HepG2 (cell line): Measurements from ENCODE around the gene RAD21L1. TPM values are rescaled to one million over a fixed set of nuclear protein-coding genes. Genes with fewer than 3 reads are reported as not detected.

Experiments
- ATAC-seq: fragments of 200-7000 bp; cut with Tn5 transposase; 3 replicates; pipeline ENCODE4 v1.9.1; 2020; ENCODE audit warnings: mild to moderate bottlenecking, moderate library complexity
- BruUV-seq: library from RNA; stranded (reverse); fragments of 400-500 nt; replicated peaks from 2 replicates; lab custom pipeline; 2021; lab: Mats Ljungman, UMichigan
- CTCF ChIA-PET: fragments of 300-600 bp; formaldehyde crosslinking; extraction: SDS; loops from one replicate; lab custom pipeline; 2021; ENCODE audit warnings: low total read pairs, inconsistent platforms, low intra/inter-chr PET ratio; lab: Yijun Ruan, JAX
- POLR2A ChIA-PET: fragments of 350-600 bp; sonication (Branson Sonifier 250); formaldehyde crosslinking; loops from one replicate; lab custom pipeline; 2020; ENCODE audit warnings: antibody characterized with exemption, inconsistent platforms; lab: Yijun Ruan, JAX
- DNase-seq: peaks from one replicate; pipeline ENCODE4 v3.0.0-alpha.2; 2015; ENCODE audit warnings: low spot score
- FAIRE-seq: peaks from 3 replicates; lab custom pipeline; 2011; peaks lifted over from hg19 to GRCh38; lab: Jason Lieb, UNC
- H2AFZ ChIP-seq: one replicate; pipeline ENCODE4 v1.6.1; 2011; ENCODE audit warnings: low read length, inconsistent platforms
- H3K27ac ChIP-seq: fragments of 300-600 bp; 3 replicates; pipeline ENCODE4 v1.8.0; 2011; ENCODE audit warnings: mixed run types, mild to moderate bottlenecking, mixed read lengths, low read length, inconsistent platforms; ENCODE audit not compliant: insufficient read depth; ENCODE audit errors: extremely low read length
- H3K27me3 ChIP-seq, 2 experiments: fragments of 200-600 bp in 1 of 2; 2 replicates in 1 of 2; 3 replicates in 1 of 2; pipeline versions ENCODE4 v1.6.0 to v1.8.0; 2011; ENCODE audit warnings: low read length in 2 of 2, mild to moderate bottlenecking in 2 of 2, moderate library complexity in 2 of 2, inconsistent platforms in 1 of 2; ENCODE audit not compliant: insufficient read depth in 2 of 2, control insufficient read depth in 1 of 2
- H3K36me3 ChIP-seq, 2 experiments: fragments of 200-600 bp in 1 of 2; replicated peaks in 1 of 2; 2 replicates in 1 of 2; 3 replicates in 1 of 2; pipeline versions ENCODE4 v1.5.1 to v1.8.0; 2011; ENCODE audit warnings: low read length in 2 of 2, inconsistent platforms in 1 of 2; ENCODE audit not compliant: insufficient read depth in 2 of 2, control insufficient read depth in 1 of 2
- H3K4me1 ChIP-seq: 2 replicates; pipeline ENCODE4 v1.5.1; 2012; ENCODE audit warnings: low read length, inconsistent platforms; ENCODE audit not compliant: insufficient read depth
- H3K4me2 ChIP-seq: 2 replicates; pipeline ENCODE4 v1.6.0; 2011; ENCODE audit warnings: low read depth, low read length, inconsistent platforms
- H3K4me3 ChIP-seq, 3 experiments: fragments of 200-600 bp in 1 of 3; sonication (generic), shearing (Covaris generic) in 1 of 3; replicated peaks in 1 of 3; 2 replicates each; pipeline ENCODE4 v1.5.1; 2011 to 2016; ENCODE audit warnings: low read length in 3 of 3, inconsistent platforms in 2 of 3, low read depth in 2 of 3, mild to moderate bottlenecking in 2 of 3, control low read depth in 1 of 3, mixed read lengths in 1 of 3; ENCODE audit not compliant: insufficient read depth in 1 of 3
- H3K79me2 ChIP-seq: one replicate; pipeline ENCODE4 v1.6.1; 2011; ENCODE audit warnings: low read length, inconsistent platforms; ENCODE audit not compliant: insufficient read depth
- H3K9ac ChIP-seq: 2 replicates; pipeline ENCODE4 v1.6.0; 2011; ENCODE audit warnings: mild to moderate bottlenecking, low read depth, low read length, inconsistent platforms; ENCODE audit not compliant: insufficient read depth
- H3K9me3 ChIP-seq: 2 replicates; pipeline ENCODE4 v1.5.1; 2012; ENCODE audit warnings: mild to moderate bottlenecking, low read length
- H4K20me1 ChIP-seq: 2 replicates; pipeline ENCODE4 v1.6.0; 2011; ENCODE audit warnings: inconsistent platforms, mild to moderate bottlenecking, low read length, moderate library complexity; ENCODE audit not compliant: insufficient read depth
- HDAC6 ChIP-seq: fragments of 200-600 bp; sonication (generic); IDR thresholded peaks from 2 replicates; pipeline ENCODE4 v1.7.0; 2017; ENCODE audit warnings: mild to moderate bottlenecking, antibody characterized with exemption, low read length, low read depth
- HES4 ChIP-seq: sonication (generic); formaldehyde crosslinking; IDR thresholded peaks from 2 replicates; pipeline ENCODE4 v1.9.0; 2021; ENCODE audit warnings: mild to moderate bottlenecking, missing genetic modification reagents, borderline replicate concordance
- MLLT10 ChIP-seq: sonication (generic); formaldehyde crosslinking; IDR thresholded peaks from 2 replicates; pipeline ENCODE4 v1.4.0; 2020; ENCODE audit warnings: missing genetic modification reagents
- RFX5 ChIP-seq: IDR thresholded peaks from 2 replicates; pipeline ENCODE4 v1.6.1; 2011; ENCODE audit warnings: low read depth, low read length, improper control_type of control experiment
- YEATS4 ChIP-seq: sonication (generic); formaldehyde crosslinking; IDR thresholded peaks from 2 replicates; pipeline ENCODE4 v1.4.0; 2020; ENCODE audit warnings: missing genetic modification reagents, borderline replicate concordance
- ZC3H13 ChIP-seq: sonication (generic); formaldehyde crosslinking; IDR thresholded peaks from 2 replicates; pipeline ENCODE4 v1.8.1; 2023; ENCODE audit warnings: mild to moderate bottlenecking, missing genetic modification reagents, moderate library complexity
- ZNF382 ChIP-seq: sonication (generic); formaldehyde crosslinking; IDR thresholded peaks from 2 replicates; pipeline ENCODE4 v1.5.0; 2020; ENCODE audit warnings: missing genetic modification reagents, mild to moderate bottlenecking, borderline replicate concordance
- ZNF652 ChIP-seq: IDR thresholded peaks from 2 replicates; pipeline ENCODE4 v1.6.1; 2016; ENCODE audit warnings: low read depth, borderline replicate concordance
- WGBS: methylation state at CpG from one replicate; pipeline ENCODE4 v1.1.6; 2017; ENCODE audit warnings: low lambda C conversion rate; 5-methylcytosine and 5-hydroxymethylcytosine counted together
- in situ Hi-C: cut with HindIII; loops from 2 replicates; pipeline ENCODE4 v1.10.0; 2017; ENCODE audit warnings: low pct_unique_long_range_greater_than_20kb; ENCODE audit not compliant: extremely low pct_ligation_motif_present
- intact Hi-C: fragments of 100-400 bp; cut with micrococcal nuclease; formaldehyde crosslinking; loops from one replicate; pipeline ENCODE4 v1.10.0; 2022; ENCODE audit not compliant: unreplicated experiment
- polyA plus RNA-seq, 8 experiments: library from polyadenylated mRNA; depleted of rRNA in 3 of 8; stranded (reverse) in 7 of 8; unstranded in 1 of 8; fragments of >200 nt; fragmentation: Illumina TruSeq in 4 of 8; extraction: Trizol in 4 of 8; gene quantifications; 2 replicates each; pipeline versions ENCODE4 v1.2.1 to v1.2.3, GENCODE V29; 2011 to 2016; ENCODE audit warnings: low read depth in 4 of 8, missing spikeins in 1 of 8, mixed read lengths in 1 of 8; ENCODE audit not compliant: insufficient read depth in 1 of 8
- total RNA-seq, 5 experiments: library from RNA; depleted of rRNA; stranded (reverse); fragments of >200 nt; fragmentation: Illumina TruSeq; extraction: Trizol; gene quantifications; 2 replicates each; pipeline ENCODE4 v1.2.3, GENCODE V29; 2016; ENCODE audit warnings: low read depth in 1 of 5
- TF ChIP-seq, protein P1 (sequence below): sonication (generic); formaldehyde crosslinking; IDR thresholded peaks from 2 replicates; pipeline ENCODE4 v1.8.0; 2022; ENCODE audit warnings: mild to moderate bottlenecking, missing genetic modification reagents, borderline replicate concordance
- TF ChIP-seq, protein P2 (sequence below): sonication (generic); formaldehyde crosslinking; IDR thresholded peaks from 2 replicates; pipeline ENCODE4 v1.9.0; 2021; ENCODE audit warnings: missing genetic modification reagents, borderline replicate concordance

RAD21L1 gene
- total and polyA plus RNA-seq, 2 of the 13 experiments (the other 11 are each of a cell fraction or from before 2014, with no cell fraction given), result not detected

DNA sequence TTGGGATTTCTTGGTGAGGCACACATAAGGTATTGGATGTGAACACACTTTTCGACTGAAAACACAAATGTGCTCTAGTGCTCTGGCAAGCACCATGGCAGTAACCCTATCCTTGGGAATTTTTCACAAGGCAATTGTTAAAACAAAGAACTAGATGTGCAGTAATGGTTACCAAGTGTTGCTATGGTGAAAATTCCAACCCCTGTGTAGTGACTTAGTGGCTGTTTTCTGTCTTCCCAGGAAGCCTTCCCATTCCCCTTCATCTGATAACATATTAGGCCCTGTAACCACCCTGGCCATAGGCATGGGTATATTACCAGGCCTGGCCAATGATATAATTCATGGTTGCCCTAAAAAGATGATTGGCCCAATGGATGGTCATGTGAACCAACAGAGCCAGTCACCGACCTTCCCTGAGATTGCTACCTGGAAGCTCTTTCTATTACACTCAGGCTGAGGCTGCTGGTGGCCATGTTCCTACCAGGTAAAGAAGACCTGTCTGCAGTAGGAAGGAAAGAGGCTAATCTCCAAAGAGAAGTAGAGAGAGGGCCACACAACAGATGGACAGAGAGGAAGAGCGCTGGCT is 18.5 kb upstream of the RAD21L1 start:
- intact Hi-C loops (no loop called here), in situ Hi-C loops (no loop called here)
- DNase-seq, result no peak
- no peak for ATAC-seq
- H2AFZ ChIP-seq, result no peak overlapping the region
- ChIA-PET POLR2A (no interaction called here), CTCF (no interaction called here)
- 0 out of 2 replicates have a peak, but pooled peaks cover under 1% of the 10 kb centered on the region for H3K4me1 ChIP-seq
- H3K4me2 ChIP-seq, result no peak overlapping the region
- TF ChIP-seq RFX5, result peak; percentile 62; the same call in 1 of the 2 replicates
- TF ChIP-seq YEATS4, result no peak
- TF ChIP-seq HES4, result no peak
- no peak for TF ChIP-seq MLLT10
- no peak overlapping the region for H3K9ac ChIP-seq
- H3K27ac ChIP-seq, result no peak overlapping the region
- FAIRE-seq, result no peak
- no peaks in the 10 kb centered on the region for H4K20me1 ChIP-seq
- no peaks in the 10 kb centered on the region for H3K36me3 ChIP-seq
- no peaks in the 10 kb centered on the region for H3K79me2 ChIP-seq
- no peak overlapping the region for H3K4me3 ChIP-seq
- no TSS peak for BruUV-seq
- 31% methylated on average over 3 of the region's 3 CpGs for WGBS
- H3K27me3 ChIP-seq, result peaks cover 1 to 39% of the 10 kb centered on the region in 2 experiments; a peak in 3 of 5 replicates
- no peaks in the 10 kb centered on the region for H3K9me3 ChIP-seq

DNA sequence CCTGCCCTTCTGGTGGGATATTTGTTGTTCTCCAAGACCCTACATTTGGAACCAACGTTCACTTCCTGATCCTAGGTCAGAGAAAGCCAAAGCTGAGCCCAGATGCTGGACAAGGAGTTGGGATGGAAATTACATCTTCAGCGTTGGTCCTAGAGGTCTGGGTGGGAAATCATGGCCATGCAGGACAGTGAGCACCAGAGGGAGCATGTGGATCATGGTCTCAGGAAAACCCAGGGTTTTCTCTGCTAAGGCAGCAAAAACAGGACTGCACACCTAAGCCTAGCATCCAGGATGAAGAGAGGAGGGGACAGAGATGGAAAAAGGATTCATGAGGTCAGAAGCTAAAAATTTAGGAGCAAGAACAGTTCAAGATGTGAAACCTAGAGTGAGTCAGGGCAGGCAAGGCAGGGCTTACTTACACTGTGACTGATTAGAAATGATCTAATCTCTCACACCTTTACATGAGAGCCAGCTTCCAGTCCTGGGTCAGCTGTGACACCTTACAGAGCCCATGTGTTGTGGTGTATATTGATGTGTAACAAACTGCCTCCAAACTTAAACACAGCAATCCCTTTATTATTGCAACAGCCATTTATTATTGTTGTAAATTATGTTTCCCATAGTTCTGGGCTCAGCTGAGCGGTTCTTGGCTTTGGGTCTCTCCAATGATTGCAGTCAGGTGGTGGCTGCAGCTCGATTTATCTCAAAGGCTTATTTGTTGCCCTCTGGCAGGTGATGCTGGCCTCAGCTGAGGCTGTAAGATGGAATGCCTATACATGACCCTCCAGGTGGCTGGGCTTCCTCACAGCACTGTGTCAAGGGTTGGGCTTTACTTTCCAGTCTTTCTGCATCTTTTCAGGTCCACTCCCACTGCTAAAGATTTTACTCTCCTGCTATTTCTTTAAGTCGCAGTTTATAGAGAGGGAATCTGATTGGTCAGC is 16.1 kb upstream of the RAD21L1 start:
- FAIRE-seq (peak; percentile 54), DNase-seq (no peak), ATAC-seq (peak; percentile 45)
- Histone ChIP-seq H3K27me3 (peaks cover 0 to 21% of the 10 kb centered on the region in 2 experiments; a peak in 2 of 5 replicates), H3K79me2 (no peaks in the 10 kb centered on the region), H2AFZ (no peak overlapping the region), H3K36me3 (no peaks in the 10 kb centered on the region), H3K9me3 (no peaks in the 10 kb centered on the region), H3K9ac (no peak overlapping the region), H3K27ac (no peak overlapping the region), H3K4me1 (peaks cover 9% of the 10 kb centered on the region; the same call in 1 of the 2 replicates), H3K4me3 (no peak overlapping the region), H3K4me2 (no peak overlapping the region), H4K20me1 (no peaks in the 10 kb centered on the region)
- BruUV-seq, result no TSS peak
- WGBS, result 2% methylated on average over 5 of the region's 5 CpGs
- in situ Hi-C loops, result no loop called here
- ChIA-PET POLR2A (no interaction called here), CTCF (no interaction called here)
- intact Hi-C loops, result no loop called here
- TF ChIP-seq, protein P1, sequence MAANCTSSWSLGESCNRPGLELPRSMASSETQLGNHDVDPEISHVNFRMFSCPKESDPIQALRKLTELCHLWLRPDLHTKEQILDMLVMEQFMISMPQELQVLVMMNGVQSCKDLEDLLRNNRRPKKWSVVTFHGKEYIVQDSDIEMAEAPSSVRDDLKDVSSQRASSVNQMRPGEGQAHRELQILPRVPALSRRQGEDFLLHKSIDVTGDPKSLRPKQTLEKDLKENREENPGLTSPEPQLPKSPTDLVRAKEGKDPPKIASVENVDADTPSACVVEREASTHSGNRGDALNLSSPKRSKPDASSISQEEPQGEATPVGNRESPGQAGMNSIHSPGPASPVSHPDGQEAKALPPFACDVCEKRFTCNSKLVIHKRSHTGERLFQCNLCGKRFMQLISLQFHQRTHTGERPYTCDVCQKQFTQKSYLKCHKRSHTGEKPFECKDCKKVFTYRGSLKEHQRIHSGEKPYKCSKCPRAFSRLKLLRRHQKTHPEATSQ (CRISPR knock-in tag), result no peak
- TF ChIP-seq, protein P2, sequence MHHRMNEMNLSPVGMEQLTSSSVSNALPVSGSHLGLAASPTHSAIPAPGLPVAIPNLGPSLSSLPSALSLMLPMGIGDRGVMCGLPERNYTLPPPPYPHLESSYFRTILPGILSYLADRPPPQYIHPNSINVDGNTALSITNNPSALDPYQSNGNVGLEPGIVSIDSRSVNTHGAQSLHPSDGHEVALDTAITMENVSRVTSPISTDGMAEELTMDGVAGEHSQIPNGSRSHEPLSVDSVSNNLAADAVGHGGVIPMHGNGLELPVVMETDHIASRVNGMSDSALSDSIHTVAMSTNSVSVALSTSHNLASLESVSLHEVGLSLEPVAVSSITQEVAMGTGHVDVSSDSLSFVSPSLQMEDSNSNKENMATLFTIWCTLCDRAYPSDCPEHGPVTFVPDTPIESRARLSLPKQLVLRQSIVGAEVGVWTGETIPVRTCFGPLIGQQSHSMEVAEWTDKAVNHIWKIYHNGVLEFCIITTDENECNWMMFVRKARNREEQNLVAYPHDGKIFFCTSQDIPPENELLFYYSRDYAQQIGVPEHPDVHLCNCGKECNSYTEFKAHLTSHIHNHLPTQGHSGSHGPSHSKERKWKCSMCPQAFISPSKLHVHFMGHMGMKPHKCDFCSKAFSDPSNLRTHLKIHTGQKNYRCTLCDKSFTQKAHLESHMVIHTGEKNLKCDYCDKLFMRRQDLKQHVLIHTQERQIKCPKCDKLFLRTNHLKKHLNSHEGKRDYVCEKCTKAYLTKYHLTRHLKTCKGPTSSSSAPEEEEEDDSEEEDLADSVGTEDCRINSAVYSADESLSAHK (CRISPR knock-in tag), result no peak
- TF ChIP-seq ZNF382 (CRISPR knock-in tag) (no peak), ZC3H13 (CRISPR knock-in tag) (no peak), ZNF652 (CRISPR knock-in tag) (no peak), HDAC6 (no peak)
